Suprapubic skin (tissue), 4 donors: ENCODE measurements around the gene ITGA4. TPM values are rescaled to one million over a fixed set of nuclear protein-coding genes. Genes with fewer than 3 reads are reported as not detected.
"Not testable (repeated sequence)": the region's sequence is repeated elsewhere in the genome, so short reads cannot be mapped to it uniquely, and the experiment has no call there.

Experiments
- DNase-seq, 2 donors: peaks; one replicate each; pipeline ENCODE4 v3.0.0-alpha.2; 2019; ENCODE audit warnings: low spot score in 2 of 2
- H3K27ac ChIP-seq: fragments of 200-600 bp; sonication (generic); one replicate; pipeline ENCODE4 v1.5.1; 2019
- H3K27me3 ChIP-seq: fragments of 200-600 bp; sonication (generic); one replicate; pipeline ENCODE4 v1.5.1; 2019
- H3K36me3 ChIP-seq: fragments of 200-600 bp; sonication (generic); one replicate; pipeline ENCODE4 v1.5.1; 2019
- H3K4me1 ChIP-seq: fragments of 200-600 bp; sonication (generic); one replicate; pipeline ENCODE4 v1.5.1; 2019
- H3K4me3 ChIP-seq: fragments of 200-600 bp; sonication (generic); one replicate; pipeline ENCODE4 v1.5.1; 2019; ENCODE audit warnings: mild to moderate bottlenecking
- H3K9me3 ChIP-seq: fragments of 200-600 bp; sonication (generic); one replicate; pipeline ENCODE4 v1.5.1; 2019
- EP300 ChIP-seq: sonication (generic); formaldehyde crosslinking; IDR thresholded peaks from one replicate; pipeline ENCODE4 v1.6.1; 2017; ENCODE audit warnings: antibody characterized with exemption
- POLR2A ChIP-seq, 2 donors: fragments of 450-650 bp; IDR thresholded peaks; one replicate each; pipeline ENCODE4 v1.6.1; 2017; ENCODE audit warnings: antibody characterized with exemption in 2 of 2, mild to moderate bottlenecking in 2 of 2, moderate library complexity in 2 of 2
- POLR2AphosphoS5 ChIP-seq, 3 donors: sonication (generic); formaldehyde crosslinking; IDR thresholded peaks; one replicate each; pipeline ENCODE4 v1.6.1; 2017; ENCODE audit warnings: antibody characterized with exemption in 3 of 3
- WGBS: methylation state at CpG from one replicate; pipeline ENCODE4 v1.1.5; 2018; 5-methylcytosine and 5-hydroxymethylcytosine counted together
- total RNA-seq, 4 donors: library from RNA; depleted of rRNA; stranded (reverse); fragments of >200 nt; gene quantifications; one replicate each; pipeline ENCODE4 v1.1.0, GENCODE V29; 2016
- TF ChIP-seq, protein P1 (sequence below), 2 donors: fragments of 200-600 bp in 1 of 2; fragments of 450-650 bp in 1 of 2; sonication (generic) in 1 of 2; IDR thresholded peaks; one replicate each; pipeline ENCODE4 v1.5.1; 2016 to 2019; ENCODE audit warnings: antibody characterized with exemption in 2 of 2, mild to moderate bottlenecking in 1 of 2, moderate library complexity in 1 of 2

ITGA4 gene
- total RNA-seq, 4 donors from 2014 or later = 0.68 to 14.1 (median 0.95) TPM

DNA sequence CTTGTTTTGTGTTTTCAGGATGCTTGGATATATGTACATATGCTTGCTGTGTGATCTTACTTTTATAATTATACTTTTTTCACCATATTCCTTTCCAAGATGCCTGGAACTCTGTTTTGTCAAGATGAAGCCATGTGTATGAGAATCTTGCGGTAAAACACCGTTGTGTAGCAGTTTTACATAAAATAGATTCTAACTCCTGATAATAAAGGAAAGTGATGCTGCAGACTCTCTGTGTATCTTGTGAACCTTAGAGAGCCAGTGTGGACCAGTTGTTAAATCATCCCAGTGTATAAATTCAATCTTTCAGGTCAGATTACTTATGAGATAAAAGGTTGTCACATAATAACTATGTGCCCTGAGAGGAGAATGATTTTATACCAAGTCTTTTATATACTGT lies 12.5 kb upstream of the ITGA4 start:
- Histone ChIP-seq H3K4me3 (no peak overlapping the region), H3K27ac (no peak overlapping the region), H3K9me3 (no peaks in the 10 kb centered on the region), H3K36me3 (no peaks in the 10 kb centered on the region), H3K4me1 (no peaks in the 10 kb centered on the region), H3K27me3 (no peaks in the 10 kb centered on the region)
- WGBS = 69% methylated on average over 2 of the region's 2 CpGs
- TF ChIP-seq POLR2AphosphoS5 (IDR thresholded peaks at IDR 0.05) = no peak
- TF ChIP-seq, protein P1, sequence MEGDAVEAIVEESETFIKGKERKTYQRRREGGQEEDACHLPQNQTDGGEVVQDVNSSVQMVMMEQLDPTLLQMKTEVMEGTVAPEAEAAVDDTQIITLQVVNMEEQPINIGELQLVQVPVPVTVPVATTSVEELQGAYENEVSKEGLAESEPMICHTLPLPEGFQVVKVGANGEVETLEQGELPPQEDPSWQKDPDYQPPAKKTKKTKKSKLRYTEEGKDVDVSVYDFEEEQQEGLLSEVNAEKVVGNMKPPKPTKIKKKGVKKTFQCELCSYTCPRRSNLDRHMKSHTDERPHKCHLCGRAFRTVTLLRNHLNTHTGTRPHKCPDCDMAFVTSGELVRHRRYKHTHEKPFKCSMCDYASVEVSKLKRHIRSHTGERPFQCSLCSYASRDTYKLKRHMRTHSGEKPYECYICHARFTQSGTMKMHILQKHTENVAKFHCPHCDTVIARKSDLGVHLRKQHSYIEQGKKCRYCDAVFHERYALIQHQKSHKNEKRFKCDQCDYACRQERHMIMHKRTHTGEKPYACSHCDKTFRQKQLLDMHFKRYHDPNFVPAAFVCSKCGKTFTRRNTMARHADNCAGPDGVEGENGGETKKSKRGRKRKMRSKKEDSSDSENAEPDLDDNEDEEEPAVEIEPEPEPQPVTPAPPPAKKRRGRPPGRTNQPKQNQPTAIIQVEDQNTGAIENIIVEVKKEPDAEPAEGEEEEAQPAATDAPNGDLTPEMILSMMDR (IDR thresholded peaks at IDR 0.05) = no peak
- TF ChIP-seq EP300 = no peak
- TF ChIP-seq POLR2A (IDR thresholded peaks at IDR 0.05) = no peak
- DNase-seq = no peak

DNA sequence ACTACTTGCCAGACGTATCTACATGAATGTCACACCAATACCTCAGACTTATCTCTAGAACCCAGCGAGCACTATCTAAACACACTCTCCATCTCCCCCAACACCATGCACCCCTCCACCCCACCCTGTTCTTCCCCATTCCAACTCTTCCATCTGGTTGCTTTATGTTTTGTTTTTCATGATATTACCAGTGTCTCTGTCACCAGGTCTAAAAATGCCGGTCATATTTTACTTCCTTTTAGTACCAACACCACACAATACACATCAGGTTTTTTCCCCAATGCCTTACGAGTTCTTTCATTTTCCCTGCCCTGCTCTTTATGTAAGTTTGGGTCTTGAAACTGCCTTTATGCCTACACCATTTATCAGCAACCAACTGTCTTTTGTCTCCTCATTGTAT lies 10.2 kb upstream of the ITGA4 start:
- H3K36me3 ChIP-seq = no peaks in the 10 kb centered on the region
- TF ChIP-seq EP300 (no peak), POLR2A (IDR thresholded peaks at IDR 0.05) (no peak), POLR2AphosphoS5 (IDR thresholded peaks at IDR 0.05) (no peak)
- TF ChIP-seq, protein P1 (IDR thresholded peaks at IDR 0.05) = no peak
- H3K27ac ChIP-seq = no peak overlapping the region
- H3K27me3 ChIP-seq = no peaks in the 10 kb centered on the region
- H3K4me3 ChIP-seq = no peak overlapping the region
- DNase-seq = no peak
- H3K4me1 ChIP-seq = no peaks in the 10 kb centered on the region
- WGBS = 76% methylated on average over 4 of the region's 4 CpGs
- H3K9me3 ChIP-seq = no peaks in the 10 kb centered on the region

DNA sequence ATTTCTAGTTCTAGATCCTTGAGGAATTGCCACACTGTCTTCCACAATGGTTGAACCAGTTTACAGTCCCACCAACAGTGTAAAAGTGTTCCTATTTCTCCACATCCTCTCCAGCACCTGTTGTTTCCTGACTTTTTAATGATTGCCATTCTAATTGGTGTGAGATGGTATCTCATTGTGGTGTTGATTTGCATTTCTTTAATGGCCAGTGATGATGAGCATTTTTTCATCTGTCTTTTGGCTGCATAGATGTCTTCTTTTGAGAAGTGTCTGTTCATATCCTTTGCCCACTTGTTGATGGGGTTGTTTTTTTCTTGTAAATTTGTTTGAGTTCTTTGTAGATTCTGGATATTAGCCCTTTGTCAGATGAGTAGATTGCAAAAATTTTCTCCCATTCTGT lies 7.9 kb upstream of the ITGA4 start:
- H3K4me1 ChIP-seq, H3K4me3 ChIP-seq, H3K36me3 ChIP-seq, H3K27me3 ChIP-seq, H3K27ac ChIP-seq, H3K9me3 ChIP-seq, DNase-seq: not testable (repeated sequence)

DNA sequence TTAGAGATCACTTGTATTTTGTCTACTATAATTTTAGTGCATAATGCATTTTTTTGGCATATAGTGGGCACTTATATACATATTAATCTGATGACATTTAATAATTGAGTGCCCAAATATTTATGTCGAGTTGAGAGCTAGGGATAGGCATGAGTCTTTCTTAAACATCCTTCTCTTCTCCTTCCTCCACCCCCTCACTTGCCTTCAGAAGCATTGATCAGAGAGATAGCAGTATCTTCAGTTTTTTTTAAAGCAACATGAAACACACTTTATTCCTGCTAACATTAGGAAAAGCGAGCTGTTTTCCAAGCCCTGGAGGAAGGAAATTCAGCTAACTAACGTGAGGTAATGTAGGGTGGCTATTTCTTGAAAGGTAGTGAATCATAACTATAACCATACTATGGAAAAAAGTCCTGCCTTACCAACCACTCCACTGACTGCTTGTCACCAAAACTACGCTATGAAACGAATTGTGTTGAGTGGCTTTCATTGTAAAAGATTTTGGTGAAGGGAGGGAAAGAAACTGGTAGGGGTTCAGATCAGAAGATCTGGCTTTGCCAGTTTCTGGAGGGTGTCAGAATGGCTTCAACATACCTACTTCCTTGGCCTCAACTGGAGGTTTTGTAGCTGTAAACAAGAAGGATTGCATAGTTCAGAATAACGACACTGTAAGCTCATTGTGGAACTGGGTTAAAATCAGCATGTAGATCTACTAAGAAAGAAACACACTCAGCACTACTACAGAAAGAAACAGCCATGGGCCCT lies 2.3 kb upstream of the ITGA4 start:
- DNase-seq = no peak
- WGBS = 73% methylated on average over 6 of the region's 6 CpGs
- peaks cover 5% of the 10 kb centered on the region for H3K27me3 ChIP-seq
- TF ChIP-seq POLR2AphosphoS5 (IDR thresholded peaks at IDR 0.05) (no peak), EP300 (no peak), POLR2A (IDR thresholded peaks at IDR 0.05) (no peak)
- TF ChIP-seq, protein P1 (IDR thresholded peaks at IDR 0.05) = no peak
- no peaks in the 10 kb centered on the region for H3K9me3 ChIP-seq
- H3K36me3 ChIP-seq = no peaks in the 10 kb centered on the region
- H3K27ac ChIP-seq = no peak overlapping the region
- H3K4me3 ChIP-seq = no peak overlapping the region
- peaks cover 29% of the 10 kb centered on the region for H3K4me1 ChIP-seq

DNA sequence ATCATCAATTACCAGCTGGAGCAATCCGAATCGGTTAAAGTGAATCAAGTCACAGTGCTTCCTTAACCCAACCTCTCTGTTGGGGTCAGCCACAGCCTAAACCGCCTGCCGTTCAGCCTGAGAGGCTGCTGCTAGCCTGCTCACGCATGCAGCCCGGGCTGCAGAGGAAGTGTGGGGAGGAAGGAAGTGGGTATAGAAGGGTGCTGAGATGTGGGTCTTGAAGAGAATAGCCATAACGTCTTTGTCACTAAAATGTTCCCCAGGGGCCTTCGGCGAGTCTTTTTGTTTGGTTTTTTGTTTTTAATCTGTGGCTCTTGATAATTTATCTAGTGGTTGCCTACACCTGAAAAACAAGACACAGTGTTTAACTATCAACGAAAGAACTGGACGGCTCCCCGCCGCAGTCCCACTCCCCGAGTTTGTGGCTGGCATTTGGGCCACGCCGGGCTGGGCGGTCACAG lies 496 bp upstream of the ITGA4 start:
- H3K36me3 ChIP-seq = no peaks in the 10 kb centered on the region
- 17% methylated on average over 17 of the region's 17 CpGs for WGBS
- H3K4me1 ChIP-seq = peaks cover 29% of the 10 kb centered on the region
- peaks cover 5% of the 10 kb centered on the region for H3K27me3 ChIP-seq
- DNase-seq = peak in 1 of 2 donors; percentile 74
- no peaks in the 10 kb centered on the region for H3K9me3 ChIP-seq
- TF ChIP-seq, protein P1 (IDR thresholded peaks at IDR 0.05) = no peak
- H3K4me3 ChIP-seq = peak overlapping the region; percentile 63
- peak overlapping the region; percentile 57 for H3K27ac ChIP-seq
